Fibroblast of lung (primary cell): Measurements from ENCODE around the gene CLIC6. TPM values are rescaled to one million over a fixed set of nuclear protein-coding genes. Genes with fewer than 3 reads are reported as not detected.

ENCODE experiments used
- DNase-seq, 2 donors: peaks; one replicate each; pipeline versions ENCODE4 v3.0.0 to v3.0.0-alpha.2; 2010; ENCODE audit warnings: low read depth in 2 of 2
- H2AFZ ChIP-seq: 2 replicates; pipeline ENCODE4 v1.5.1; 2012; ENCODE audit warnings: low read length, control low read depth, inconsistent platforms
- H3K27ac ChIP-seq: 2 replicates; pipeline ENCODE4 v1.5.1; 2011; ENCODE audit warnings: low read length, control low read depth; ENCODE audit not compliant: insufficient read depth
- H3K27me3 ChIP-seq: 2 replicates; pipeline ENCODE4 v1.5.1; 2011; ENCODE audit warnings: mild to moderate bottlenecking, low read length; ENCODE audit not compliant: control insufficient read depth, insufficient read depth
- H3K36me3 ChIP-seq: 2 replicates; pipeline ENCODE4 v1.5.1; 2011; ENCODE audit warnings: low read length; ENCODE audit not compliant: control insufficient read depth, insufficient read depth
- H3K4me1 ChIP-seq: 2 replicates; pipeline ENCODE4 v1.5.1; 2011; ENCODE audit warnings: low read length; ENCODE audit not compliant: control insufficient read depth, insufficient read depth; ENCODE audit errors: extremely low read depth
- H3K4me2 ChIP-seq: 2 replicates; pipeline ENCODE4 v1.5.1; 2011; ENCODE audit warnings: low read length, control low read depth; ENCODE audit not compliant: insufficient read depth; ENCODE audit errors: extremely low read depth
- H3K4me3 ChIP-seq, 4 experiments: fragments of 200-600 bp in 1 of 4; sonication (generic) in 1 of 4; replicated peaks in 1 of 4; 2 replicates each; pipeline ENCODE4 v1.5.1; 2011 to 2016; ENCODE audit warnings: low read length in 4 of 4, low read depth in 3 of 4, mild to moderate bottlenecking in 3 of 4, control low read depth in 2 of 4, inconsistent platforms in 1 of 4, mixed read lengths in 1 of 4; ENCODE audit not compliant: insufficient read depth in 1 of 4; ENCODE audit errors: control extremely low read depth in 1 of 4
- H3K79me2 ChIP-seq: 2 replicates; pipeline ENCODE4 v1.5.1; 2012; ENCODE audit warnings: mild to moderate bottlenecking, low read length, inconsistent platforms; ENCODE audit not compliant: control insufficient read depth, insufficient read depth
- H3K9ac ChIP-seq: 2 replicates; pipeline ENCODE4 v1.5.1; 2011; ENCODE audit warnings: mild to moderate bottlenecking, low read length, control low read depth; ENCODE audit not compliant: insufficient read depth
- H3K9me3 ChIP-seq: 2 replicates; pipeline ENCODE4 v1.5.1; 2012; ENCODE audit warnings: low read depth, low read length; ENCODE audit not compliant: control insufficient read depth, insufficient read depth
- H4K20me1 ChIP-seq: 2 replicates; pipeline ENCODE4 v1.5.1; 2011; ENCODE audit warnings: low read length; ENCODE audit not compliant: control insufficient read depth, insufficient read depth; ENCODE audit errors: extremely low read depth
- CTCF ChIP-seq, 2 donors: IDR thresholded peaks in 1 of 2; conservative IDR thresholded peaks in 1 of 2; 1 replicate in 1 of 2; 2 replicates in 1 of 2; pipeline ENCODE4 v1.5.1; 2011 to 2012; ENCODE audit warnings: low read length in 2 of 2, control low read depth in 1 of 2, inconsistent platforms in 1 of 2, low read depth in 1 of 2, mild to moderate bottlenecking in 1 of 2
- EZH2 ChIP-seq: IDR thresholded peaks from 2 replicates; pipeline ENCODE4 v1.5.1; 2012; ENCODE audit warnings: low read length, control low read depth, mild to moderate bottlenecking; ENCODE audit errors: missing control alignments
- polyA plus RNA-seq, 2 donors: library from polyadenylated mRNA; depleted of rRNA in 1 of 2; stranded (reverse) in 1 of 2; unstranded in 1 of 2; fragments of >200 nt; gene quantifications; 2 replicates each; pipeline ENCODE4 v1.2.1, GENCODE V29; 2011 to 2012; ENCODE audit warnings: missing spikeins in 1 of 2
- total RNA-seq: library from RNA; depleted of rRNA; stranded (reverse); fragments of >200 nt; gene quantifications from 2 replicates; pipeline ENCODE4 v1.2.1, GENCODE V29; 2014

CLIC6 gene
- total and polyA plus RNA-seq, 2 donors (not counting 1 experiment from before 2014, with no cell fraction given) = 2.0 to 5.3 TPM

- Histone ChIP-seq H4K20me1 (no peaks in the 10 kb centered on the region), H3K27me3 (no peaks in the 10 kb centered on the region), H3K4me1 (peaks cover 11% of the 10 kb centered on the region), H3K27ac (no peak overlapping the region), H2AFZ (no peak overlapping the region), H3K4me3 (no peak overlapping the region), H3K79me2 (no peaks in the 10 kb centered on the region), H3K4me2 (no peak overlapping the region), H3K9me3 (no peaks in the 10 kb centered on the region), H3K9ac (no peak overlapping the region), H3K36me3 (no peaks in the 10 kb centered on the region)
- DNase-seq = peak in 1 of 2 donors; percentile 21
- no peak for TF ChIP-seq EZH2
- TF ChIP-seq CTCF (conservative IDR thresholded peaks at IDR 0.05 in 1 of 2, IDR thresholded peaks at IDR 0.05 in 1 of 2; ENCODE audit: low read depth in 1 of 2, low read length in 2 of 2) = no peak
Observed at GRCh38 chr21:34698270-34699015, 29.6 kb downstream of the CLIC6 start.

- H3K79me2 ChIP-seq = no peaks in the 10 kb centered on the region
- H3K27ac ChIP-seq = no peak overlapping the region
- H3K4me2 ChIP-seq = no peak overlapping the region
- H3K27me3 ChIP-seq = no peaks in the 10 kb centered on the region
- no peak overlapping the region for H3K4me3 ChIP-seq
- H2AFZ ChIP-seq = no peak overlapping the region
- no peaks in the 10 kb centered on the region for H3K36me3 ChIP-seq
- no peaks in the 10 kb centered on the region for H4K20me1 ChIP-seq
- H3K9ac ChIP-seq = no peak overlapping the region
- DNase-seq = no peak
- no peaks in the 10 kb centered on the region for H3K9me3 ChIP-seq
- peaks cover 14% of the 10 kb centered on the region for H3K4me1 ChIP-seq
- TF ChIP-seq EZH2 (no peak), CTCF (conservative IDR thresholded peaks at IDR 0.05 in 1 of 2, IDR thresholded peaks at IDR 0.05 in 1 of 2; ENCODE audit: low read depth in 1 of 2, low read length in 2 of 2) (no peak)
Observed at GRCh38 chr21:34700605-34701004, 31.8 kb downstream of the CLIC6 start.

- Histone ChIP-seq H3K4me3 (no peak overlapping the region), H3K79me2 (no peaks in the 10 kb centered on the region), H3K9ac (peak overlapping the region; percentile 48), H3K4me1 (peaks cover 12% of the 10 kb centered on the region), H3K9me3 (no peaks in the 10 kb centered on the region), H2AFZ (peak overlapping the region; percentile 25), H3K27me3 (no peaks in the 10 kb centered on the region), H3K27ac (peak overlapping the region; percentile 96), H3K4me2 (peak overlapping the region; percentile 73), H3K36me3 (no peaks in the 10 kb centered on the region), H4K20me1 (no peaks in the 10 kb centered on the region)
- peak in 1 of 2 donors; percentile 32 for DNase-seq
- no peak for TF ChIP-seq EZH2
- TF ChIP-seq CTCF (conservative IDR thresholded peaks at IDR 0.05 in 1 of 2, IDR thresholded peaks at IDR 0.05 in 1 of 2; ENCODE audit: low read depth in 1 of 2, low read length in 2 of 2) = no peak
Observed at GRCh38 chr21:34701726-34702125, 32.9 kb downstream of the CLIC6 start.
